HG02610 (cell line): ENCODE data around the gene ITGAE.

Source experiments
- ATAC-seq: cut with Tn5 transposase; IDR thresholded peaks from one replicate; pipeline ENCODE4 v1.9.1; 2021; ENCODE audit warnings: mild to moderate bottlenecking, moderate library complexity; ENCODE audit not compliant: unreplicated experiment

The ITGAE gene

DNA sequence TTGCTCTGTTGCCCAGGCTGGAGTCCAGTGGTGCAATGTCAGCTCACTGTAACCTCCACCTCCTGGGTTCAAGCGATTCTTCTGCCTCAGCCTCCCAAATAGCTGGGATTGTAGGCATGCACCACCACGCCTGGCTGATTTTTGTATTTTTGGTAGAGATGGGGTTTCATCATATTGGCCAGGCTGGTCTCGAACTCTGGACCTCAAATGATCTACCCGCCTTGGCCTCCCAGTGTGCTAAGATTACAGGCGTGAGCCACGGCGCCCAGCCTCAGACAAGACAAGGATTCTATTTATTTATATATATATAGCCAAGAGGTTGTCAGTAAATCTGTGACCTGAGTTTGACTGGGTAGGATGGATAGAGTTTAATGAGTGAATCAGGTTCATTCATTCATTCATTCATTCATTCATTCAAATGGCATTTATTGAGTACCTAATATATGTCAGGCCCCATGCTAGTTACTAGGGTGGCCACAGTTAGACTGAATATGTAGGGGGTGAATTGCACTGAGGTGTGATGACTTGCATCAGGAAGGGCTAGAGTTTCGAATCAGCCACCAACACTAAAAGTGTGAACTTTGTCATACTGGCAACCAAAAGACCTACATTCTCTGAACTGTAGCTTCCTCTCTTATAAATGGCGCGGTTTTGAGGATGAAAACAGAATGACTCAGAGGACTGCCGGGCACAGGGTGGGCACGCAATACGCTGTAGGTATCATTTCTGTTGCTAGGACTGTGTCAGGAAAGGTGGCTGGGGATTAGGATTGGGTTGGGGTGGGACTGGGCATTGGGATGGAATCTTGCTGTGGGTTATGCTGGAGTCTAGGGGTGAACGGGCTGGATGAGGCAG lies 37.8 kb downstream of the ITGAE start:
- ATAC-seq, result peak; percentile 78

DNA sequence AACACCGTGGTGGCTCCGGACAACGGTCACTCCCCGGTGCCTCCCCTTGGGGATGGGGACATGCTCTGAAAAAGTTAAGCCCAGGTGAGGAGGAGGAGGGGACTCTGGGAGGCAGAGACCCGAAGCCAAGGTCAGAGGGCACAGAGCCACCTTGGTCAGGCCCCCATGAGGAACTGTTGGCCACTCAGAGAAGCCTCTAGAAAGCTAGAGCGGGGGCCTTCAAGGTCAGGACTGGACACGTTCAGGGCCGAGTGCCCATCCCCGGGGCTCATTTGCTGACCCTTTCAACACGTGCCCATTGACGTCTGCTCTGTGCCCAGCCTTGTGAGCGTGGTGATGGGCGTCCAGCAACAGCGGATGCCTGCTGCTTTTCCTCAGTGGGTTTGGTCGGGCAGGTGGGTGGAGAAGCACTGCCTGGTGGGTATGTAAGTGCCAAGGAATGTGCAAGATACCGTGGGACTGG lies 39.0 kb downstream of the ITGAE start:
- no peak for ATAC-seq

DNA sequence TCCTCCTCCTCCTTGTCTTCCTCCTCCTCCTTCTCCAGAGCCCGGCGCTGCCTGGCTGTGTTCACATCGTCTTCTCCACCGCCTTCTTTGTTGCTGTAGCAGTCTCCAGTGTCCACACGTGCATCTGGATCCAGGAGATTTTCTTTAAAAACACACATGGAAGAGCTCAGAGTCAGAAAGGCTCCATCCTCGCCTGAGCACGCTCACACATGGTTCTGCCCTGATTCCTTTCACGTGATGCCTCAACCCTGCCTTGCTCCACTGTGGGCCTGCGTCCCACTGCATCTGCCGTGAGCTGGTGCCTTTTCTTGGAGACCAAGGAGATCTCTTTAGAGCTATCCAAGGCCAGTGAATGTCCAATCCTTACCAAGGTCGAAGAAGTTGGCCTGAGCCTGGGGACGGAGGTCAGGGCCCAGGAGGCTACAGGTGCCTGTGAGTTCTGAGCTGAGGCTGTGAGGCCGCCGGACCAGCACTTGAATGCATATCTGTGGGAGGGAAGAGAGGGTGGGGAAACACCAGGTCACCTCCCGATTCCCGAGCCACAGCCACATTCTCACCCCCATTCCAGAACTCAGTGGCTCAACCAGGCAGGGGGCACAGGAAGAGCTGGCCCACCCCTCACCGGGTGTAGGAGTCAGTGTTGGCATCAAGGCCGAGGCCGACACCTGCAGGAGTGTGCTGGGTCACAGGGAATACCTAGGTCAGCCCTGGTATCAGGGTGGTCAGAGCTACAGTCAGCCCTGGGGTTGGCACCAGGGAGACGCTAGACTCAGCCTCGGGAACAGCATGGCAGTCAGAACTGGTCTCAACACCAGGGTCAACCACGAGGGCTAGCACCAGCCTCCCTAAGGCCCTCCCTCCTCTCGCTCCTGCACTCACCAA lies 39.7 kb downstream of the ITGAE start:
- ATAC-seq, result no peak

DNA sequence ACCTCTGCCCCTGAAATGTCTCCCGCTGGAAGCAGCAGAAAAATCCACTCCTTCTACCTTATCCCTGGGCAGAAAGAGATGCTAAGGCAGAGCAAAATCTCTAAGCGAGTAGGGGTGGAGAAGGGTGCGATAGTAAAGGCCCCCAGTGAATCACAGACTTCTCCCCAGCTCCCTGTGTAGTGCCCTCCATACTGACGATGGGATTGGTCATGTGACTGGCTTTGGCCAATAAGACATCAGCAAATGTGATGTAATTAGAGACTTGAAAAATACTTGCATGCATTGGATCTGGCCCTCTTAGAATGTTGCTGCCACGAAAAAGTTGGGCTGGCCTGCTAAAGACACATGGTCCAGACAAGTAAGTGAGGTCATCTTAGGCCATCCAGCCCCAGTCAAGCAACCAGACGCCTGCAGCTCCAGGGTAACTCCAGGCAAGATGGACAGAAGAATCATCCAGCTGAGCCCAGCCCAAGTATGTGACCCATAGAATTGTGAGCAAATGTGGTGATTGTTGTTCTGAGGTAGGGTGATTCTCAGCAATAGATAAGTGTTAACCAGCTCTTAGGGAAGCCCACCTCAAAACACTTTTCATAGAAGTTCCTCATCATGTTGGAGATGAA lies 41.3 kb downstream of the ITGAE start:
- ATAC-seq, result no peak

DNA sequence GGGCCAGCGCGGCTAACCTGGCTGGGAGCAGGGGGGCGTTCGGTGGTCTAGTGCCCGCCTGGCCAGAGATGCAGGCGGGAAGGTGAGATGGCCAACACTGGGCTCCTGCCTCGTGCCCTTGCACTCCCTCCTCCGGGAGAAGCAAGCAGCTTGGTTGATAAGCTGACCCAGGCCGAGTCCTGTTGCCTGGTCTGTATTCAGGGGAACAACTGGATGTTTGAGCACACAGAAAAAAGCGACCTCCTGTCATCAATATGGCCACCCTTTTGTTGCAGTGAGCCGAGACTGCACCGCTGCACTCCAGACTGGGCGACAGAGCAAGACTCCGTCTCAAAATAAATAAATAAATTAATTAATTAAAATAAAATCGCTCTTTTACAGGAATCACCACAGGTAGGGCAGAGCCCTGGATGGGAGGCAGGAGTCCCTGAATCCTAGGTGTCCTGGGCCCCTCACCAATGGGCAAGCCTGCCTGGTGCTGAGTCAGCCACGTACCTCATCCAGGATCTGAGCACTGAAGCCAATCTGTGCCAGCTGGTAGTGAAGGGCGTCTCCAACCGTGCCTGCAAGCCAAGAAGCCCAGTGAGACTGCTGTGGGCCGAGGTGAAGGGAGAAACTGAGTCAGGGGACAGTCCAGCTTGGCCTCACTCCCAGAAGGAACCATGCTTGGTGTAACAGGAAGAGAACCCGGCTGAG lies 45.5 kb downstream of the ITGAE start:
- ATAC-seq, result no peak

DNA sequence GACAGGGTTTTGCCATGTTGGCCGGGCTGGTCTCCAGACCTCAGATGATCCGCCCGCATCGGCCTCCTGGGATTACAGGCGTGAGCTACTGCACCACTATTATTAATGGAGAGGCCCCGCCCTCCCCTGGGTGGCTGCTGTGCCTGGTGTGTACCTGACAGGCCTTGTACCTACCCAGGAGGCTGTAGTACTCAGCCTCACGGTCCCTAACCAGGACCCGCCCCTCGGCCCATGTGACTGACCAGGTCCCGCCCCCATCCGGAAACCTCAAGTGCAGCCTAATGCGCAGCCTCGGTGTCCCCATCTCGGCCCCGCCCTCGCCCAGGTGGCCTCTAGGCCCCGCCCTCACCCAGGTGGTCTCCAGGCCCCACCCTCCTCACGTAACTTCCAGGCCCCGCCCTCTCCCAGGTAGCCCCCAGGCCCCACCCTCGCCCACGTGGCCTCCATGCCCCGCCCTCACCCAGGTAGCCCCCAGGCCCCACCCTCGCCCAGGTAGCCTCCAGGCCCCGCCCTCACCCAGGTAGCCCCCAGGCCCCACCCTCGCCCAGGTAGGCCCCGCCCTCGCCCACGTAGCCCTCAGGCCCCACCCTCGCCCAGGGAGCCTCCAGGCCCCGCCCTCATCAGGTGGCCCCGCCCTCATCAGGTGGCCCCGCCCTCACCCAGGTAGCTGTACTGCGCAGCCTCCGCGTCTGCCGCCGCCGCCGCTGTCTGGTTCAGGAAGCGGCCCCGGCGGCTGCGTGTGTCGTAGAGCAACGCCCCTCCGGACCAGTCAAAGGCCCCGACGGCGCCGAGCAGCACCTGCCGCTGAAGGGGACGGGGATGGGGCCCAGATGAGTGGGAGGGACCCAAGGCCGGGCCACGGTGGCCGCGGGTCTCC lies 46.3 kb downstream of the ITGAE start:
- no peak for ATAC-seq

DNA sequence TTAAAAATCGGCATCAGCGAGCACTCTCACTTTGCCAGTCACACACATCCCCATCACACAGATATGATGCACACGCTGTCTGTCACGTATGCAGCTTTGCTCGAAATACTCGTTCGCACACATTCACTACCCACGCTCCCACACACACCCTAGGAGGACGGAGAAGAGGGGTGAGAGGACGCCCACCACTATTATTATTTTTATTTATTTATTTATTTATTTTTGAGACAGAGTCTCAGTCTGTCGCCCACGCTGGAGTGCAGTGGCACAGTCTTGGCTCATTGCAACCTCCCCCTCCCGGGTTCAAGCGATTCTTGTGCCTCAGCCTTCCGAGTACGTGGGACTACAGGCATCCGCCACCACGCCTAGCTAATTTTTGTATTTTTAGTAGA lies 46.9 kb downstream of the ITGAE start:
- no peak for ATAC-seq

DNA sequence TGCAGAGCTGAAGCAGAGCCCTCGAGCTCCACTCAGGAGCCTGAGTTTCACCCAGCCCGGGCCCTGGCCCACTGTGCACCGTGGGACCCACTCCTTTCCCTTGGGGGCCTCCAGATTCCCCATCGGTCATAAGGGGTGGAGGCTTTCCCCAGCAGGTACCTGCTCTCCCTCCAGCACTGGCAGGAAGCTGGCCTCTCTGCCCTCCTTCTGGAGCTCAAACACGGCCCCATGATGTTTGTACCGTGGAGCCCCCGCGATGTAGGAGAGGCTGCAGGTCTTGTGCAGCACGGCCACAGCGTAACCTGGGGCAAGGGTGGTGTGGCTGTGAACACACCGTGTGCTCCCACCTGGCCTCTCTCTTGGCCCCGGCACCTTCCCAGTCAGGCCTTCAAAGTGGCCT lies 47.4 kb downstream of the ITGAE start:
- no peak for ATAC-seq

DNA sequence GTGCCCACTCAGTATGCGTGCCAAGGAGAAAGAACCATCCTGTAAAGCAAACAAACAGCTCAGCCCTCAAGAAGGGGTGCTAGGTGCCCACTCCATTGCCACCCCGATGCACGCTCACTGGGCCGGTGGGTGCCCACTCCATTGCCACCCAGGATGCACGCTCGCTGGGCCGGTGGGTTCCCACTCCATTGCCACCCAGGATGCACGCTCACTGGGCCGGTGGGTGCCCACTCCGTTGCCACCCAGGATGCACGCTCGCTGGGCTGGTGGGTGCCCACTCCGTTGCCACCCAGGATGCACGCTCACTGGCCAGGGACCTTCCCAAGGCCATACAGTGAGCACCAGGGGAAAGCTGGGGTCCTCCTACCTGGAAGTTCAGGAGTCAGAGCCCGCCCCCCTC lies 49.2 kb downstream of the ITGAE start:
- ATAC-seq, result no peak

DNA sequence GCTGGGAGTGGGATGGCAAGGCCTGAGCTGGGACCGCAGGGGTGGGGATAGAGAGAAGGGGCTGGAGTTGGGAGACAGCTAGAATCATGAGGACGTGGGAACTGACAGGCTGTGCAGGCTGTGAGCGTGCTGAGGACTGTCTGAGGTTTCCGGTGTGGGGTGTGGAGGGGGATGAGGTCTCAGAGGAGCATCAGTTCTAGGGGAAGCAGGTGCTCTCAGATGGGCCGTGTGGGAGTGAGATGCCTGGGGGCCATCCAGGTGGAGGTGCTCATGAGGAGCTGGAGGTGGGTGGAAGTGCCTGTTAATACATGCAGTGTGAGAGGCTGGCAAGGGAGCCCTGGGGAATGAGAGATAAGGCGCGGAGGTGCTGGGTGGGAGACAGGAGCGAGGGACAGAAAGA lies 50.1 kb downstream of the ITGAE start:
- no peak for ATAC-seq

DNA sequence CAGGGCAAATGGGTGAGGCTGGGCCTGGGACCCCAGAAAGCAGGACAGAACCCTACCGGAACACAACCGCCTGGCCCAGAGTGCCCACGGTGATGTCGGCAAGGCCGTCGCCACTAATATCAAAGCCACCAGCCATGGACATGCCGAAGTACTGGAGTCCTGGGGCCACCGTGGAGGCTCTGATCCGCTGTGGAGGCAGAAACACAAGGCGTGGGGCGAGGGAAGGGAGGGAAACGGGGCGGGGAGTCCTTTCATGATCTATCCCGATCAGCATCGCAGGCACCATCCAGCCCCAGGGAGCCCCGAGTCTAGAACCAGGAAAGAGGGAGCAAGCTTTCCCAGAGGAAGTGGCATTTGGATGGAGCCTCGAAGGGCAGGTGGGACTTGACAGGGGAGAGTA lies 50.7 kb downstream of the ITGAE start:
- no peak for ATAC-seq

DNA sequence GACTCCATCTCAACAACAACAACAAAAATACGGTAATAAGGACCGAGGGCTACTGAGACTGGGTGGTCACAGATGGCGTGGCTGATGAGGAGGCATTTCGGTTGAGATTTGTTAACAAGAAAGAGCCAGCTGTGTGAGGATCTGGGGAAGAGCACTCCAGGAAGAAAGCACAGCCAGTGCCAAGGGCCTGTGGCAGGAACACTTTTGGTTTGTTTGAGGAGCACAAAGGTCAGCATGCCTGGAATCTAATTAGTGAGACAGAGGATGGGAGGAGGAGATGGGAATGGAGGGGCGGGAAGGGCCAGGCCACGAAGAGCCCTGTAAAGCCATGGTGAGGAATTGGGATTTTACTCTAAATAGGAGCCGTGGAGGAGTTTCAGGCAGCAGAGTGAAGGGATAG lies 52.4 kb downstream of the ITGAE start:
- no peak for ATAC-seq

DNA sequence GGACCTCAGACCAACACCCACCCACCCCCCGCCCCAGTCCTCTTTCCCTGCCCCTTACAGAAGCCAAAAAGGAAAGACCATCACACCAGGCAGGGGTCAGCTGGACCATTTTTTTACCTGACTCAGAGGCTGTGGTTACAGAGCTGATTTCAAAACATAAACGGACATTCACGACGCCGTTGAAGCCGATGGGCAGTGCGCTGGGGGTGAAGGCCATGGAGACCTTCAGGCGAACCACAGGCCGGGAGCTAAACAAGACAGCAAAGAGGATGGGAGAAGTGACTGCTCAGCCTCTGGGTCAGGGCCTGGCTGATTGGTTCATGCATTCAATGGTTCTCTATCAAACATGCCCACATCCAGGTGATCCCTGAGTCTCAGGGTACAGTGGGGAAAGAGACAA lies 53.2 kb downstream of the ITGAE start:
- no peak for ATAC-seq

DNA sequence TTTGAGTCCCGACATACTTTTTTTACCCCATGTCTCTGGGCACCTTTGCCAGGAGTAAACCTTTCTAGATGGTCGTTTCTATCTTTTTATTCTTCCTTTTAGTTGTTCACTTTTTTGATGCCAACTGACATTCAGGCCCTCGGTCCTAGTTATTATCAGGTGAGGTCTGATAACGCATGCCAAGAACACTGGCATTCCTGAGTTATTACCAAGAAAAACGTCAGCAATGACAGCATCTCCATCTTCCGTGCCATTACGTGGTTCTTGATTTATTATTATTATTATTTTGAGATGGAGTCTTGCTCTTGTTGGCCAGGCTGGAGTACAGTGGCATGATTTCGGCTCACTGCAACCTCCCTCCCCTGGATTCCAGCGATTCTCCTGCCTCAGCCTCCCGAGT lies 55.9 kb downstream of the ITGAE start:
- no peak for ATAC-seq

DNA sequence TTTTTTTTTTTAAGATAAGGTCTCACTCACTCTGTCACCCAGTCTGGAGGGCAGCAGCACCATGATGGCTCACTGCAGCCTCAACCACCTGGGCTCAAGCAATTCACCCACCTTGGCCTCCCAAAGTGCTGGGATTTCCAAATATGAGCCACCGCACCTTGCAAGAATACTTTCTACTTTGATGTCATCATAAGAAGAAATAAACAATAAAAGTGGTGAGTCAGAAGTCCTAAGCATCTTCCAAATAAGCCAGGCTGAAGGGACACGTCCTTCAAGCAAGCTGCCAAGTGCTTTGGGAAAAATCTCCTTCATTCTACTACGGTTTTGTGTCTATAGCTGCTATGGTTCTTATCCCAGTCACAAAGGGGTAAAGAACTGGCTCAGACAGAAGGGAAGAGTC lies 57.0 kb downstream of the ITGAE start:
- no peak for ATAC-seq

DNA sequence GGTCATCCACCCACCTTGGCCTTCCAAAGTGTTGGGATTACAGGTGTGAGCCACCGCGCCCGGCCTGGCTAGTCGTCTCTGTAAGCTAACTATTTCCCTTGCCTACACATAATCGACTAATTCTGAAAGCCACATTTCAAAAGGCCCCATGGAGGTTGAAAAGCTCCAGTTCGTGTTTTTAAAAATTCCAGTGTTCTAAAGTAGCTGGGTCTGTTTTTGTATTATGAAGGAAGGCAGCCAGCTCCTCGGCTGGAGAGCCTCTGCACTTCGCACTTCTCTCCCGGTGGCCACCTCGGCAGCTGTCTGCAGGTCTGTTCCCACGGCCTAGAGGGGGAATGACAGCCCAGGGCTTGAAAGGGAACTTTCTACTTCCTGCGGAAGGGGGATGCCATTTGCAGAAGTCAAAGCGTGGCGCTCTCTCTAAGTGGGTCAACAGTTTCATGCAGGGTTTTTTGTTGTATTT lies 60.3 kb downstream of the ITGAE start:
- ATAC-seq, result no peak

DNA sequence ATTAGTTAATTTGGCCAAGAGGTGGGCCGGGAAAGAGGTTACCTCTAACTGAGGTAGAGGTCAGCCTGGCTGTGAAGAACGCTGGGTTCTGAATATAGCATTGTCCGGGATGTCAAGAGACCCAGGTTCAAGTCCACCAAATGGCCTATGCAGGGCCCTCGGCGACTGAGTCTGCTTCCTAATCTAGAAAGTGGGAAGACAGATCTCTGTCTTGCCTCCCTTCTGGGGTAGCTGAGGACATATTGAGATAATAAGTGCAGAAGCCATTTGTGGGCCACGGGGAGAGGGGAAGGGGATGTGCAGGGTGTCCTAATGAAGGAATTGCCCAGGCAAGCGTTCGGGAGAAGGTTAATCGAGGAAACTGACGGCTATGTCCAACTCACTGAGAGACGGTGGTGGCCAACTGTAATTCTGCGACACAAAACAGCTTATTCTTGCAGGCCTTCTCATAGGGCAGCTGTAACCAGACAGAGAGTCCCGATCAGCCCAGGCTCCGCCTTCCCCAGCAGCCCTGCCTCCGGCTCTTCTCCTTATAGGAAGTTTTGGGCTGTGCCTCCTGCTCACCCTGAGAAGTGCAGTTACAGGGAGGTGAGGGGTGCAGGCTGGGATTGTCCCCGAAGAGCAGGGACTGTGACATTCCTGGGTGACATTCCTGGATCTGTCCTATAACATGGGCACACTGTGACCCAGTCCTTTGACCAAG lies 61.4 kb downstream of the ITGAE start:
- ATAC-seq, result no peak

DNA sequence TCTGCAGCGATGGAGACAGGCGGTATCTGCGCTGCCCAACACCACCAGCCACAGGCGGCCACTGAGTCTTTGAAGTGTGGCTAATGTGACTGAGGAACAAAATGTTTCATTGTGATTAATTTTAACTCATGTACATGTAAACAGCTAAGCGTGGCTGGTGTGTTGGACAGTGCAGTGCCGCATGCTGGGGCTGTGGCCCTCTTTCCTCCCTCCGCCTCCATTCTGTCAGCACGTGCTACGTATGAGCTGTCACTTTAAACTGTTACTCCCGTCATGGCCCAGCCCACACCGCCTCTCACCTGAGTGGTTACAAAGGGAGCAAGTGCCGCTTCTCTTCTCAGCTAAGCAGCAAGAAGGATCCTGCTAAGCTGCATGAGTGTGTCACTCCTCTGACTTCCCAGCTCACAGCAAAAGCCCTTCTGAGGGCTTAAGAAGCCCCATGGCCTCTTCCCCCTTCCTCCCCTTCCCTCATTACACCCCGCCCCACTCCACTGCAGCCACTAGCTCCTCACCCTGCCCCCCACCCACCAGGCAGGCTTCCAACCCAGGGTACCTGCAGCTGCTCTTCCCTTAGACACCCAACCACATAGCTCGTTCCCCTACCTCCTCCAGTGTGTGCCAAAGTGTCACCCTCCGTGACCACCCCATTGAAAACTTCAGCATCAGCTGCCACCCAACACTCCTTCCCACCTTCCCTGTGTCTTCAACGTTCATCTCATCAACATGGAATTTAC lies 62.3 kb downstream of the ITGAE start:
- no peak for ATAC-seq

DNA sequence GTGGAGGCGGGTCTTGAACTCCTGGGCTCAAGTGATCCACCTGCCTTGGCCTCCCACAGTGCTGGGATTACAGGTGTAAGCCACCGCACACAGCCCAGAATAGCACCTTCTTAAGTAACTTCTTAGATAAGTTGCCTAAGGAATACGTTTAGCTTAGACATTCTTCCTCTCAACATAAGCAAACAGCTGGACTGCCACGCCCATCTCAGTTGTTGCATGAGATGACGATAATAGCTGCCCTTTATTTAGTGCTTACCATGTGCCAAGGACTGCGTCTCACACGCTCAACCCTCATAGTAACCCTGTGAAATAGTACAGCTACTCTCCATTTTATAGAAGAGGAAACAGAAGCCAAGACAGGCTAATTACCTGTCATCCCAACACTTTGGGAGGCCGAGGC lies 65.5 kb downstream of the ITGAE start:
- ATAC-seq, result no peak
